Measurements from ENCODE around the gene HSD17B8. TPM values are rescaled to one million over a fixed set of nuclear protein-coding genes. Genes with fewer than 3 reads are reported as not detected.

The HSD17B8 gene
- total and polyA plus RNA-seq, 8 donors: 20.9 to 47.4 (median 34.5) TPM

GRCh38 chr6:33167374-33168283 lies 36.8 kb upstream of the HSD17B8 start:
- no peak for TF ChIP-seq CTCF (IDR thresholded peaks at IDR 0.05)
- 74 to 82% methylated on average over 15 to 19 of the region's 19 CpGs for WGBS, 2 donors
- H3K9me3 ChIP-seq: no peaks in the 10 kb centered on the region
- intact Hi-C loops (cut with DNase I): loop anchor here in 1 of 3 donors (10.0 kb wide), 1 partner anchor 67 kb away; no protein-coding TSS in a partner anchor
- no peak for ATAC-seq
- no peak for DNase-seq
- no peaks in the 10 kb centered on the region for H3K36me3 ChIP-seq
- no peak for FAIRE-seq
- H3K4me1 ChIP-seq: no peaks in the 10 kb centered on the region
- no peaks in the 10 kb centered on the region for H3K27me3 ChIP-seq
- no peak overlapping the region for H3K4me3 ChIP-seq
- no peak overlapping the region for H3K27ac ChIP-seq

- WGBS, 2 donors: 61 to 65% methylated on average over 6 of the region's 6 CpGs
- ATAC-seq (no peak), FAIRE-seq (no peak), DNase-seq (no peak)
- intact Hi-C loops (cut with DNase I): loop anchor here in 1 of 3 donors (10.0 kb wide), 1 partner anchor 67 kb away; no protein-coding TSS in a partner anchor
- Histone ChIP-seq H3K4me1 (no peaks in the 10 kb centered on the region), H3K27ac (no peak overlapping the region), H3K36me3 (no peaks in the 10 kb centered on the region), H3K27me3 (no peaks in the 10 kb centered on the region), H3K9me3 (no peaks in the 10 kb centered on the region), H3K4me3 (no peak overlapping the region)
- TF ChIP-seq CTCF (IDR thresholded peaks at IDR 0.05): no peak
Measured at GRCh38 chr6:33168284-33168601, 36.2 kb upstream of the HSD17B8 start.

DNA sequence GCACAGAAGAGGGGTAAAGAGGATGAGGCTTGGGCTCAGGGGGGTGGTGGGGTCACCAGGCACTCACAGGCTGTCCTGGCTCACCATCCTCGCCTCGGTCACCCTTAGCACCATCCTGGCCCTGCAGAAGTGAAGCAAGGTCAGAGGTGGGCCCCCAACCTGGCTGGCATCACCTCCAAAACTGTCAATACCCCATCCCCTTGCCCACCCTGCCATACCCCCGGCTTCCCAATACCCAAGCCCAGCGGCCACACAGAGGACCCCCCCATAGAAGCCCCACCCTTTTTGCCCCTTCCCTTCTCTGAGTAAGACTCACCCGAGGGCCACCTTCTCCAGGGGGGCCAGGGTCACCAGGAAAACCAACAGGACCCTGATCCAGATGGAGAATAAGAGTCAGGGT lies 35.8 kb upstream of the HSD17B8 start:
- FAIRE-seq (no peak), DNase-seq (no peak), ATAC-seq (no peak)
- 60 to 89% methylated on average over 4 to 5 of the region's 5 CpGs for WGBS, 2 donors
- H3K9me3 ChIP-seq: no peaks in the 10 kb centered on the region
- TF ChIP-seq CTCF (IDR thresholded peaks at IDR 0.05): no peak
- no peaks in the 10 kb centered on the region for H3K27me3 ChIP-seq
- H3K27ac ChIP-seq: no peak overlapping the region
- intact Hi-C loops (cut with DNase I): loop anchor here in 1 of 3 donors (10.0 kb wide), 1 partner anchor 66 kb away; no protein-coding TSS in a partner anchor
- no peaks in the 10 kb centered on the region for H3K4me1 ChIP-seq
- no peak overlapping the region for H3K4me3 ChIP-seq
- H3K36me3 ChIP-seq: no peaks in the 10 kb centered on the region

GRCh38 chr6:33169291-33170175 lies 34.9 kb upstream of the HSD17B8 start:
- Histone ChIP-seq H3K4me1 (no peaks in the 10 kb centered on the region), H3K4me3 (no peak overlapping the region), H3K9me3 (no peaks in the 10 kb centered on the region), H3K27me3 (no peaks in the 10 kb centered on the region), H3K27ac (no peak overlapping the region), H3K36me3 (no peaks in the 10 kb centered on the region)
- intact Hi-C loops (cut with DNase I): loop anchor here in 1 of 3 donors (10.0 kb wide), 1 partner anchor 65 kb away; no protein-coding TSS in a partner anchor
- WGBS, 2 donors: 82 to 87% methylated on average over 10 of the region's 10 CpGs
- no peak for TF ChIP-seq CTCF (IDR thresholded peaks at IDR 0.05)
- ATAC-seq (no peak), FAIRE-seq (no peak), DNase-seq (no peak)

Measured in pancreas (tissue), 10 donors.